ENCODE results near the gene EFTUD2. TPM values are rescaled to one million over a fixed set of nuclear protein-coding genes. Genes with fewer than 3 reads are reported as not detected.
"Not testable (repeated sequence)": the region's sequence is repeated elsewhere in the genome, so short reads cannot be mapped to it uniquely, and the experiment has no call there.

EFTUD2 gene
- total RNA-seq, result 95.6 and 102 TPM in 2 replicates
- long read RNA-seq, full-length matches to known transcripts, result 533 of 631 reads
- long read RNA-seq, partial matches to known transcripts, result 67 of 631 reads
- long read RNA-seq, other reads (novel, unspliced or antisense), result 31 of 631 reads

- Mint-ChIP-seq H3K4me3 (ENCODE audit: unreplicated experiment) (peak within 1 kb of the TSS; percentile 92), H3K27ac (ENCODE audit: unreplicated experiment) (peak within 1 kb of the TSS; percentile 100), H3K4me1 (ENCODE audit: unreplicated experiment) (peaks cover 36% of the 10 kb centered on the region), H3K9me3 (ENCODE audit: unreplicated experiment) (no peaks in the 10 kb centered on the region), H3K36me3 (ENCODE audit: unreplicated experiment) (peaks cover 6% of the 10 kb centered on the region), H3K27me3 (ENCODE audit: unreplicated experiment) (no peaks in the 10 kb centered on the region)
- peak; percentile 97 for DNase-seq (ENCODE audit: extremely low spot score, unreplicated experiment)
- no peak for TF ChIP-seq CTCF (IDR thresholded peaks at IDR 0.05)
Observed at GRCh38 chr17:44899074-44899782, at the start of gene EFTUD2. EFTUD2 (minus strand) TSS chr17:44899445; CDS start chr17:44894521, 4,924 bp downstream.

- no peak for DNase-seq (ENCODE audit: extremely low spot score, unreplicated experiment)
- Mint-ChIP-seq H3K9me3 (ENCODE audit: unreplicated experiment) (no peaks in the 10 kb centered on the region), H3K36me3 (ENCODE audit: unreplicated experiment) (no peaks in the 10 kb centered on the region), H3K27me3 (ENCODE audit: unreplicated experiment) (no peaks in the 10 kb centered on the region), H3K27ac (ENCODE audit: unreplicated experiment) (peak overlapping the region; percentile 89), H3K4me1 (ENCODE audit: unreplicated experiment) (peaks cover 23% of the 10 kb centered on the region), H3K4me3 (ENCODE audit: unreplicated experiment) (peak overlapping the region; percentile 90)
- no peak for TF ChIP-seq CTCF (IDR thresholded peaks at IDR 0.05)
Observed at GRCh38 chr17:44948315-44948795, 49.1 kb upstream of the EFTUD2 start.

- no peak for TF ChIP-seq CTCF (IDR thresholded peaks at IDR 0.05)
- Mint-ChIP-seq H3K4me1 (ENCODE audit: unreplicated experiment) (peaks cover 23% of the 10 kb centered on the region), H3K36me3 (ENCODE audit: unreplicated experiment) (no peaks in the 10 kb centered on the region), H3K27ac (ENCODE audit: unreplicated experiment) (peak within 1 kb of the TSS; percentile 89), H3K27me3 (ENCODE audit: unreplicated experiment) (no peaks in the 10 kb centered on the region), H3K9me3 (ENCODE audit: unreplicated experiment) (no peaks in the 10 kb centered on the region), H3K4me3 (ENCODE audit: unreplicated experiment) (peak within 1 kb of the TSS; percentile 90)
- peak; percentile 94 for DNase-seq (ENCODE audit: extremely low spot score, unreplicated experiment)
Observed at GRCh38 chr17:44947461-44948314, 48.4 kb upstream of the EFTUD2 start, which contains the start of gene KIF18B. KIF18B (minus strand) TSS chr17:44947773; CDS start chr17:44936344, 11,429 bp downstream.

- peaks cover 38% of the 10 kb centered on the region for H3K4me1 Mint-ChIP-seq (ENCODE audit: unreplicated experiment)
- DNase-seq (ENCODE audit: extremely low spot score, unreplicated experiment); H3K36me3 Mint-ChIP-seq (ENCODE audit: unreplicated experiment); H3K27ac Mint-ChIP-seq (ENCODE audit: unreplicated experiment); H3K9me3 Mint-ChIP-seq (ENCODE audit: unreplicated experiment); H3K27me3 Mint-ChIP-seq (ENCODE audit: unreplicated experiment); H3K4me3 Mint-ChIP-seq (ENCODE audit: unreplicated experiment): not testable (repeated sequence)
Observed at GRCh38 chr17:44945652-44946051, 46.4 kb upstream of the EFTUD2 start.

- Mint-ChIP-seq H3K9me3 (ENCODE audit: unreplicated experiment) (no peaks in the 10 kb centered on the region), H3K36me3 (ENCODE audit: unreplicated experiment) (peaks cover 3% of the 10 kb centered on the region), H3K4me3 (ENCODE audit: unreplicated experiment) (no peak overlapping the region), H3K27ac (ENCODE audit: unreplicated experiment) (peak overlapping the region; percentile 63), H3K27me3 (ENCODE audit: unreplicated experiment) (no peaks in the 10 kb centered on the region), H3K4me1 (ENCODE audit: unreplicated experiment) (peaks cover 41% of the 10 kb centered on the region)
- no peak for DNase-seq (ENCODE audit: extremely low spot score, unreplicated experiment)
- no peak for TF ChIP-seq CTCF (IDR thresholded peaks at IDR 0.05)
Observed at GRCh38 chr17:44942456-44942855, 43.2 kb upstream of the EFTUD2 start.

Data from osteocyte (in vitro differentiated cells).